GM12892 (cell line): ENCODE measurements around the gene NFKBIL1.

Experiments
- DNase-seq: peaks from one replicate; pipeline ENCODE4 v3.0.0; 2011; ENCODE audit not compliant: insufficient read length
- FAIRE-seq: peaks from 2 replicates; lab custom pipeline; 2011; peaks lifted over from hg19 to GRCh38; lab: Jason Lieb, UNC
- POLR2A ChIP-seq: IDR thresholded peaks from 2 replicates; pipeline ENCODE4 v1.6.1; 2011; ENCODE audit warnings: low read depth, low read length, control low read depth
- POLR2AphosphoS5 ChIP-seq: IDR thresholded peaks from 2 replicates; pipeline ENCODE4 v1.6.1; 2011; ENCODE audit warnings: low read depth, low read length, control low read depth
- TAF1 ChIP-seq: IDR thresholded peaks from 2 replicates; pipeline ENCODE4 v1.6.1; 2011; ENCODE audit warnings: low read depth, mild to moderate bottlenecking, control low read depth, low read length, borderline replicate concordance

Gene NFKBIL1

GRCh38 chr6:31579119-31579505, 31.7 kb downstream of the NFKBIL1 start:
- DNase-seq = no peak
- FAIRE-seq = no peak
- no peak for TF ChIP-seq POLR2AphosphoS5
- TF ChIP-seq POLR2A = no peak
- no peak for TF ChIP-seq TAF1

GRCh38 chr6:31579546-31580437, 32.4 kb downstream of the NFKBIL1 start:
- FAIRE-seq = peak; percentile 44
- TF ChIP-seq POLR2A (peak; percentile 48; the same call in 1 of the 2 replicates), POLR2AphosphoS5 (no peak)
- DNase-seq = no peak

DNA sequence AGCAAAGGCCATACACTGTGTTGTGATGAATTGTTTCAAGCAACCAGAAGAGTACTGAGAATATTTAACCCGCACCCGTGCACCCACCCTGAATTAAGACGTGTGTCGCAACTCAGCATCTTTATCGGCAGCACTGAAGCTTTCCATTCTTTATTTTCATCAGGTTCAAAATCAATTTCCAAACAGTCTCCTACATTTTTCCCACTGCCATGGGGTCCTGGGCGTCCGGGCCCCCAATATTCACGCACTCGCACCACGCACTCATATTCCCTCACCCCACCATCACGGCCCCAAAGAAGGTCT, 33.0 kb downstream of the NFKBIL1 start:
- DNase-seq = no peak
- FAIRE-seq = no peak
- TF ChIP-seq POLR2AphosphoS5 = no peak
- TF ChIP-seq TAF1 = no peak
- TF ChIP-seq POLR2A = no peak

DNA sequence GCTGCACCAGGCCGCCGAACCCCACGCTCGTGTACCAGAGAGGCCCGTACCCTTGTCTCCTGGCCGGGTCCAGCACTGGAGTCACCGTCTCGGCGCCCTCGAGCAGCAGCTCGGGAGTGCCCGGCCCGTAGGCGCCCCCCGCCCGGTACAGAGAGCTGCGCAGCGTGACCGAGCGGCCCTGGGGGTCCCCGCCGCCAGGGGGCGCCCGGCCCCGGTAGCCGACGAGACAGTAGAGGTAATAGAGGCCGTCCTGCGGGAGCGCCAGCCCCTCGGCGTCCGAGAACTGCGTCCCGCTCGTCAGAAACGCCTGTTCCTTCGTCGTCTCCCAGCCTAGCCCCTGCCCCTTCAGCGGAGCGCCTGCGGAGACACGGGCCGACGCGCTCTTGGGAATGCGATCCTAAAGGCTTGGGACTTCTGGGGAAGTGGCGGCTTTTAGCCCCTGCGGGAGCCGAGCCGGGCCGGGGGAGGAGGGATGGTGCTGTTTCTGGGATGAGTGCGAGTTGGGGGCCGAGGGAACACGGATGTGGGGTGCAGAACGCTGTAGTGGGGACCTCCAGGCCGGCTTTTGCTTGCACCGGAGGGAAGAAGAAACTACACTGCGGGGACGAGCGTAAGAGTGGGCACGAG, 33.5 kb downstream of the NFKBIL1 start:
- TF ChIP-seq POLR2A (peak; percentile 69; the same call in 1 of the 2 replicates), TAF1 (no peak; the same call in 1 of the 2 replicates), POLR2AphosphoS5 (peak; percentile 40; the same call in 1 of the 2 replicates)
- no peak for DNase-seq
- peak; percentile 92 for FAIRE-seq

DNA sequence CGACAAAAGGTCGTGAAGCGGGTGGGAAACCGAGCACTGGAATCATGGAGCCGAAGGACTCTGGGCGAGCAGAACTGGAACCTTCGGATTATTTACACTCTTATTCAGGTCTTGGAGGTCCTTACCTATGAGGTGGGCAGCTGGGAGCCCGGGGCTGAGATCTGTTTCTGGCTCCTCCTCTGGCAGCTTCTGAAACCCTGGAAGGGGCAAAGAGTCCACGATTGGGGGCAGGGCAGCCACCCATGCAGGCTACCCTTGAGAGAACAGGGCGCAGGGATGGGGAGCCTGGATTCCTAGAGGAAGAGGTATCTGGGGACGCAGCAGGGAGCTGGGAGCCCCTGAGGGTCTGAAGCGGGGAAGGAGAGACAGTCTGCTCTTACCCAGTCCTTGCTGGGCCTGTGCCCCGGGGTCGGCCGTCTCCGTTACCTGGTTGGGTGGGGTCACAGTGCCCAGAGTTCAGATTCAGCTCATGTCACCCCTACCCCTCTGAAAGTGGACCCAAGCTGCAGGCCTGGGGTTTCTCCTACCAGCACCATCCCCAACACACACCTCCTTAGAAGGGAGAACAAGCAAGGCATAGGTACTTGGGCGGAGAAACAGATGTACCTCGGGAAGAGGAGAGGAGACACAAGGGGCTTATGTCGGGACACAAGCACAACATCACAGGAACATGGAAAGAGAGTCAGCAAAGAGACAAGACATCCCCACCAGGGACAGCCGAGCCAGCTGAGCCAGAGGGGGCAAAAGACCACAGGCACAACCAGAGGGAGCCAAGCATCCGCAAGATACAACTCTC, 34.2 kb downstream of the NFKBIL1 start:
- DNase-seq = no peak
- TF ChIP-seq POLR2AphosphoS5 = no peak
- no peak for TF ChIP-seq POLR2A
- no peak for TF ChIP-seq TAF1
- no peak for FAIRE-seq

DNA sequence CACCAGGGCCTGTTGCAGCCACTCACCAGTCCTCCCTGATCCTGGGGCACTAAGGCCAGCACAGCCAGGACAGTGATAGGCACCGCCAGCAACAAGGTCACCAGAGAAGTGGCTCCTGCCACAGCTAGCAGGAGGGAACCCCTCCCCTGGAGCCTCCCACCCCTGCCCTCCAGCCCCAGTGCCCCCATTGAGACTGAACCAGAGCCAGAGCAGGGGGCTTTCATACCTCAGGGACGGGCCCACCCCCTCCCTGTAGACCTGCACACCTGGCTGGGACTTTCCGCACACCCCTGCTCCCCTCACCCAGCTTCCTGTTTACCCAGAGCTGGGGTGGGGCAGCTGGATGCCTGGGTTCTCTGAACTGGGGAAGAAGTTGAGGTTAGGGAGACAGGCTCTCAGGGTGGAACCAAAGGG, 34.8 kb downstream of the NFKBIL1 start, which contains the start of gene LTB:
Gene LTB, minus strand, starts transcription at position 195 of the 414 bp plus-strand sequence. Its CDS starts 7 bp downstream, at position 188.
- DNase-seq (no peak), FAIRE-seq (no peak)

DNA sequence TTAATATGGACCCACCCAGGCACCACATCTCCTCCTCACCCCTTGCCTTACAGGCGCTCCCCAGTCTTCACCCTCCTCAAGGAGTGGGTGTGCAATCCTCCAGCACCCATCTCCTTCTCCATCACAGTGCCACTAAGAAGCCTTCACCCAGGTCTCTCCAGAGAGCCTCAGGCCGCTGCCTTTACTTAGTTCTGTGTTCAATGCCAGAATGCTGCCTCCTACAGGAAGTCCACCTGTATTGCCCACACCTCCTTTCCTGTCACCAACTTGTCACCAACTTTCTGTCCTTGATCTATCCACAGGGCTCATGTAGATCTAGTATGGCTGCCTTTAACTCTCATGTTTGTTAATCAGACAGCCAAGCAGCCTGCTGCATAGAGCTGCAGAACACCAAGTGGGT, 38.1 kb downstream of the NFKBIL1 start:
- TF ChIP-seq POLR2A = no peak
- no peak for TF ChIP-seq TAF1
- no peak for TF ChIP-seq POLR2AphosphoS5
- FAIRE-seq (peak; percentile 46), DNase-seq (no peak)

More for the DNA sequence above, 34.8 kb downstream of the NFKBIL1 start, which contains the start of gene LTB:
- no peak for TF ChIP-seq TAF1
- peak; percentile 31 for TF ChIP-seq POLR2A

GRCh38 chr6:31586008-31586407, 38.6 kb downstream of the NFKBIL1 start, which contains the start of gene LST1:
TSS of gene LST1 (plus strand) at chr6:31586277. CDS start at chr6:31587300, 1,023 bp downstream.
- TF ChIP-seq TAF1 (no peak), POLR2A (no peak), POLR2AphosphoS5 (no peak)
- DNase-seq (no peak), FAIRE-seq (peak; percentile 64)

DNA sequence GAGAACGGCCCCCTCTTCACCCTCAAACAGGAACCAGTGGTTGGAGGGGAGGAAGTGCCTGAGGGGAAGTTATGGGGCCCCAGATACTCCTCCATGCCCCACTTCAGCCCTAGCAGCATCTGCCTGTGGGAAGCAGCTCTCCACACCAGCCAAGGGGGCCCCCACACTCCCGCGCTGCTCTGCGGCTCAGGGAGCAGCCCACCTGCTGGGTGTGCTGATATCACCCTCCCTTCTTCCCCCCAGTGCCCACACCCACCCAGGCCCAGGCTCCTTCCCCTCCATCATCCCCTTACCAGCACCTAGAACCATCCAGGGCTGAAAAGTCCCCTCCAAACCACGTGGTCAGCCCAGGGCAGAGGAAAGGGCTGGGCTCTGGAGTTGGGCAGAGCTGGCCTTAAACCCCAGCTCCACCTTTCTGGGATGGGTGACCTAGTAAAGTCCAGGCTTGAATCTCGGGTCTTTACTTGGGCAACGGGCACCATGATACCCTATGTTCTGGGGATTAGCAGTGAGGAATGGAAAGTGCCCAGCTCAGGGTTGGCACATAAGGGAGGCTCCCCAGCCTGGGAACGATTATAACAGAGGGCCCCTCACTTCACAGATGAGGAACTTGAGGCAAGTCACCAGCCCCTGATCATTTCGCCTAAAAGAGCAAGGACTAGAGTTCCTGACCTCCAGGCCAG, 39.3 kb downstream of the NFKBIL1 start:
- DNase-seq = no peak
- FAIRE-seq = peak; percentile 81
- TF ChIP-seq TAF1 (no peak), POLR2AphosphoS5 (peak; percentile 27; the same call in 1 of the 2 replicates), POLR2A (peak; percentile 53; the same call in 1 of the 2 replicates)
